ENCODE measurements around the gene GPRC6A.
A peak's percentile ranks its signal among the peaks of the same experiment; 100 is the strongest.

The GPRC6A gene

GRCh38 chr6:116828983-116829382, at the start of gene GPRC6A:
TSS of gene GPRC6A (minus strand) at chr6:116829083. CDS start at chr6:116829013, 70 bp downstream.
- ChIA-PET POLR2A (no interaction called here), CTCF (interaction anchor here (0.6 kb wide), 1 partner anchor 44 kb away, joined by 3 read pairs; no protein-coding TSS in a partner anchor)
- TF ChIP-seq ZNF133 (tag by site-specific recombination; IDR thresholded peaks at IDR 0.05): no peak
- no peak for TF ChIP-seq ZNF148 (tag by site-specific recombination; IDR thresholded peaks at IDR 0.05; ENCODE audit: borderline replicate concordance)
- no peak for TF ChIP-seq ZNF530 (tag by site-specific recombination; IDR thresholded peaks at IDR 0.05; ENCODE audit: low read depth)
- TF ChIP-seq ZNF341 (tag by site-specific recombination; IDR thresholded peaks at IDR 0.05; ENCODE audit: low read depth): no peak
- no peak for TF ChIP-seq ZNF239 (tag by site-specific recombination; IDR thresholded peaks at IDR 0.05)
- no peak for TF ChIP-seq KLF10 (tag by site-specific recombination; IDR thresholded peaks at IDR 0.05)
- no peak for TF ChIP-seq ZNF24 (tag by site-specific recombination; IDR thresholded peaks at IDR 0.05)
- no peak for TF ChIP-seq ZNF76 (tag by site-specific recombination; IDR thresholded peaks at IDR 0.05; ENCODE audit: borderline replicate concordance, low read depth)
- no peak for TF ChIP-seq ZNF157 (tag by site-specific recombination; IDR thresholded peaks at IDR 0.05)
- no peak for TF ChIP-seq SP3 (tag by site-specific recombination; IDR thresholded peaks at IDR 0.05)
- TF ChIP-seq ZNF366 (tag by site-specific recombination; conservative IDR thresholded peaks at IDR 0.05): no peak
- TF ChIP-seq ZNF660 (tag by site-specific recombination; IDR thresholded peaks at IDR 0.05): no peak
- Histone ChIP-seq H3K4me1 (ENCODE audit: control insufficient read depth, insufficient read depth, low read length) (no peaks in the 10 kb centered on the region), H3K27ac (ENCODE audit: extremely low read depth, low read depth, low read length) (no peak within 1 kb of the TSS), H3K4me3 (ENCODE audit: low read depth, low read length) (no peak within 1 kb of the TSS), H3K36me3 (ENCODE audit: control insufficient read depth in 2 of 2, insufficient read depth in 1 of 2, low read length in 2 of 2) (no peaks in the 10 kb centered on the region), H3K9me3 (ENCODE audit: control insufficient read depth, insufficient read depth, low read depth, low read length) (no peaks in the 10 kb centered on the region)

GRCh38 chr6:116877743-116878142, 48.9 kb upstream of the GPRC6A start:
- POLR2A ChIA-PET: interaction anchor here (1.5 kb wide), 1 partner anchor 72 kb away, joined by 3 read pairs; no protein-coding TSS in a partner anchor

More at GRCh38 chr6:116877743-116878142, 48.9 kb upstream of the GPRC6A start:
- Histone ChIP-seq H3K4me1 (ENCODE audit: control insufficient read depth, insufficient read depth, low read length) (no peaks in the 10 kb centered on the region), H3K36me3 (ENCODE audit: control insufficient read depth in 2 of 2, insufficient read depth in 1 of 2, low read length in 2 of 2) (no peaks in the 10 kb centered on the region), H3K4me3 (ENCODE audit: low read depth, low read length) (peak overlapping the region; percentile 73), H3K27ac (ENCODE audit: extremely low read depth, low read depth, low read length) (no peak overlapping the region), H3K9me3 (ENCODE audit: control insufficient read depth, insufficient read depth, low read depth, low read length) (no peaks in the 10 kb centered on the region)
- CTCF ChIA-PET: interaction anchor here (0.6 to 1.9 kb wide), 5 partner anchors 30 to 590 kb away, joined by 3 to 18 read pairs (median 4); no protein-coding TSS in a partner anchor
- TF ChIP-seq ZNF610 (tag by site-specific recombination; IDR thresholded peaks at IDR 0.05; ENCODE audit: borderline replicate concordance) (no peak), SCRT2 (tag by site-specific recombination; IDR thresholded peaks at IDR 0.05) (peak; percentile 96), SCRT1 (tag by site-specific recombination; IDR thresholded peaks at IDR 0.05; ENCODE audit: borderline replicate concordance) (peak; percentile 61), TCF7L2 (IDR thresholded peaks at IDR 0.05; ENCODE audit: borderline replicate concordance, low read depth, low read length) (0 out of 2 replicates have a peak, but pooled peaks have one; percentile 39), ZNF677 (tag by site-specific recombination; IDR thresholded peaks at IDR 0.05) (no peak), PRDM6 (tag by site-specific recombination; IDR thresholded peaks at IDR 0.05) (0 out of 2 replicates have a peak, but pooled peaks have one; percentile 36)

All from HEK293 (cell line).